ENCODE data around the gene HEY2.
"Not testable (repeated sequence)": the region's sequence is repeated elsewhere in the genome, so short reads cannot be mapped to it uniquely, and the experiment has no call there.

HEY2 gene

GRCh38 chr6:125769147-125769783, 19.8 kb downstream of the HEY2 start:
- no peak for DNase-seq (ENCODE audit: low read depth)

- DNase-seq (ENCODE audit: low read depth): no peak
Measured at GRCh38 chr6:125773387-125774341, 24.2 kb downstream of the HEY2 start.

- not testable (repeated sequence) for DNase-seq (ENCODE audit: low read depth)
Measured at GRCh38 chr6:125776107-125776826, 26.8 kb downstream of the HEY2 start.

GRCh38 chr6:125779924-125780539, 30.6 kb downstream of the HEY2 start:
- DNase-seq (ENCODE audit: low read depth): peak; percentile 94

GRCh38 chr6:125780540-125781313, 31.3 kb downstream of the HEY2 start:
- peak; percentile 80 for DNase-seq (ENCODE audit: low read depth)

- DNase-seq (ENCODE audit: low read depth): peak; percentile 33
Measured at GRCh38 chr6:125781314-125781868, 32.0 kb downstream of the HEY2 start.

- DNase-seq (ENCODE audit: low read depth): no peak
Measured at GRCh38 chr6:125784365-125784764, 34.9 kb downstream of the HEY2 start.

GRCh38 chr6:125787791-125788190, 38.4 kb downstream of the HEY2 start:
- DNase-seq (ENCODE audit: low read depth): no peak

GRCh38 chr6:125789167-125789566, 39.7 kb downstream of the HEY2 start:
- no peak for DNase-seq (ENCODE audit: low read depth)

- DNase-seq (ENCODE audit: low read depth): no peak
Measured at GRCh38 chr6:125789576-125790357, 40.3 kb downstream of the HEY2 start.

- DNase-seq (ENCODE audit: low read depth): peak; percentile 51
Measured at GRCh38 chr6:125790358-125791150, 41.1 kb downstream of the HEY2 start, which contains the start of gene NCOA7. Gene NCOA7, plus strand, starts transcription at chr6:125790960. Its CDS starts 24,395 bp downstream, at chr6:125815355.

GRCh38 chr6:125791151-125791819, 41.9 kb downstream of the HEY2 start:
- peak; percentile 38 for DNase-seq (ENCODE audit: low read depth)

- DNase-seq (ENCODE audit: low read depth): no peak
Measured at GRCh38 chr6:125791820-125792165, 42.4 kb downstream of the HEY2 start.

GRCh38 chr6:125792172-125792571, 42.7 kb downstream of the HEY2 start:
- no peak for DNase-seq (ENCODE audit: low read depth)

- no peak for DNase-seq (ENCODE audit: low read depth)
Measured at GRCh38 chr6:125792680-125793079, 43.2 kb downstream of the HEY2 start.

- no peak for DNase-seq (ENCODE audit: low read depth)
Measured at GRCh38 chr6:125793280-125793679, 43.8 kb downstream of the HEY2 start.

- no peak for DNase-seq (ENCODE audit: low read depth)
Measured at GRCh38 chr6:125793863-125794262, 44.4 kb downstream of the HEY2 start.

GRCh38 chr6:125794342-125795137, 45.1 kb downstream of the HEY2 start:
- DNase-seq (ENCODE audit: low read depth): no peak

Data from HS-27A (cell line).